Spleen (tissue), 7 donors: ENCODE results near the gene PAEP.

Experiments
- CTCF ChIP-seq, 11 experiments: fragments of 200-600 bp in 7 of 11; fragments of 450-650 bp in 4 of 11; sonication (generic) in 4 of 11; IDR thresholded peaks in 8 of 11; conservative IDR thresholded peaks in 3 of 11; 1 replicate in 7 of 11; 2 replicates in 4 of 11; pipeline versions ENCODE4 v1.4.0 to v1.8.0; 2016 to 2021; ENCODE audit warnings: antibody characterized with exemption in 11 of 11, inconsistent platforms in 4 of 11, mild to moderate bottlenecking in 1 of 11
- POLR2A ChIP-seq, 3 donors: fragments of 450-650 bp; IDR thresholded peaks; one replicate each; pipeline ENCODE4 v1.5.1; 2017; ENCODE audit warnings: antibody characterized with exemption in 3 of 3, mild to moderate bottlenecking in 1 of 3
- POLR2AphosphoS5 ChIP-seq, 3 donors: sonication (generic); formaldehyde crosslinking; IDR thresholded peaks; one replicate each; pipeline ENCODE4 v1.5.1; 2017; ENCODE audit warnings: antibody characterized with exemption in 3 of 3
- donor health status: DM: no; HTN: no; CAD: no; lungs with moderate emphysema.
- donor health status: DM: no; HTN: no; CAD: no.
- donor health status: DM: no; HTN: no; CAD: no.

- TF ChIP-seq CTCF (IDR thresholded peaks at IDR 0.05 in 8 of 11, conservative IDR thresholded peaks at IDR 0.05 in 3 of 11) = no peak
- no peak for TF ChIP-seq POLR2AphosphoS5 (IDR thresholded peaks at IDR 0.05)
- TF ChIP-seq POLR2A (IDR thresholded peaks at IDR 0.05) = no peak
Measured at GRCh38 chr9:135555910-135556309, 5.6 kb upstream of the PAEP start.
